ENCODE measurements around the gene TIAM1.

The TIAM1 gene

DNA sequence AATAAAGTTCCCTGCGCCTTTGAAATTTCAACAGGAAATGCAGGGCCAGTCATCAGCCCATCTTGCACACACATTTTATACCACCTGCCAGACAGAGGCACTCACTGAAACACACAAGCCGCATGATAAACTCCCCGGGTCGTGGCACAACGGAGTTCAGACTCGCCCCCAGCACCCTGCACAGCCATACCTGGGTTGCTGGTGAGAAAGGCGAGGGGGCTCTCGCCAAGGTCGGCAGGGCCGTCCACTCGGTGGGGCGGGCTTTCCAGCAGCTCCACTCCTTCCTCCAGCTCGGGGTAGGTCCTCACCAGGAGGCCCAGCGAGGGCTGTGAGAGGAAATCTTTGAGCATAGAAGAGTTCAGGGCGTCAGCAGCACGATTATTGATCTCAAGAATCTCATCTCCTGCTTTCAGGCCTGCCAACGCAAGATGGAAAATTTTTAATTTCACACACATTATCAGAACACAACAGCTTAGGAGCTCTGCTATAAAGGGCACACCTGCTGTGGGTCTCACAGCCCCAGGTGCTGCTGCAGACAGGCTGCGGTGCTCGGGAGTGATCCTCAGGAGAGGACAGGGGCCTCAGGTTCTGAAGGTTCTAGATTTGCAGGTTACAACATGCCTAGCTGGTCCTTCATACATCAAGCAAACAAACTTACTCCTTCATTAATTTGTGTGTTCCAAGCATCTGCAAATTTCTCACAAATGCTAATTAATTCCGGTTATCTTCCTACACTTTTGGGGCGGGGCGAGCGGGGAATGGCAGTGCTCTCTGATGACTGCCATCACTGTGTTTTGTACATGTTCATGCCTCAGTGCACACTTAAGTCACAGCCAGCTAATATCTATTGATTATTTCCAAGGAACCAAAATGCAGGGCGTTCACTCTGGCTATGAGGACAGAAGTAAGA, 161.6 kb downstream of the TIAM1 start:
- intact Hi-C loops (cut with micrococcal nuclease): no loop called here
- no peaks in the 10 kb centered on the region for H3K9me3 Mint-ChIP-seq
- no peak overlapping the region for H3K27ac Mint-ChIP-seq
- no peaks in the 10 kb centered on the region for H3K27me3 Mint-ChIP-seq
- peaks cover 94% of the 10 kb centered on the region for H3K36me3 Mint-ChIP-seq (ENCODE audit: low read depth)
- no peak overlapping the region for H3K4me3 Mint-ChIP-seq
- H3K4me1 Mint-ChIP-seq (ENCODE audit: low read depth): peaks cover 15% of the 10 kb centered on the region

DNA sequence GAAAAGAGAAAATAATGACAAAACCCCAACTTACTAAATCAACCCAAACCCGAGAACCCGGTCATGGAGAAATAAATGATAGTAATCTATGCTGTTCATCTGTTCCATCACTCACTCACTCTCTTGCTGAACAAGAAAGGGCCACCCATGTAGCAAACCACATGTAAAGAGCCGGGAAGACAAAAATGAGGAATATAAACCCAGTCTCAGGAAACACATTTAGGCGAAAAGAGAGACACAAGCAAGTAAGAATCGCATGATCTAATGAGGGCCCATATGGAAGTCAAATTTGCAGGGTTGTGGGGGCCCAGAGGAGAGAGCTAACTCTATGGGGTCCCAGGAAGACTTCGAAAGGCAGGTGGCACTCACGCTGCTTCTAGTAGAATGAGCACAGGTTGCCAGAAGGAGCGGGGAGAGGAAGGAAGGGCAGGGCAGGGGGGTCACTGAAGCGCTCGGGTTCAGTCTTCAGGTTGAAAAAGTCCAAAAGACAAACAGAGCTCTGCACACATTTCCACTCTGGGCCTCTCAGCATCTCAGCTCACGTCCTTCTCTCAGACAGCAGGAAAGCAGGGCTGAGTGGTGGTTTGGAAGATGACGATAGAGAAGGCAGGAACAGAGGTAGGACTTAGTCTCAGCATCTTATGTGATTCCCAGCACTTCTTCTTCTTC, 162.8 kb downstream of the TIAM1 start:
- Mint-ChIP-seq H3K27ac (no peak overlapping the region), H3K36me3 (ENCODE audit: low read depth) (peaks cover 84% of the 10 kb centered on the region), H3K27me3 (no peaks in the 10 kb centered on the region), H3K4me3 (no peak overlapping the region), H3K9me3 (no peaks in the 10 kb centered on the region), H3K4me1 (ENCODE audit: low read depth) (peaks cover 28% of the 10 kb centered on the region)
- intact Hi-C loops (cut with micrococcal nuclease): no loop called here

DNA sequence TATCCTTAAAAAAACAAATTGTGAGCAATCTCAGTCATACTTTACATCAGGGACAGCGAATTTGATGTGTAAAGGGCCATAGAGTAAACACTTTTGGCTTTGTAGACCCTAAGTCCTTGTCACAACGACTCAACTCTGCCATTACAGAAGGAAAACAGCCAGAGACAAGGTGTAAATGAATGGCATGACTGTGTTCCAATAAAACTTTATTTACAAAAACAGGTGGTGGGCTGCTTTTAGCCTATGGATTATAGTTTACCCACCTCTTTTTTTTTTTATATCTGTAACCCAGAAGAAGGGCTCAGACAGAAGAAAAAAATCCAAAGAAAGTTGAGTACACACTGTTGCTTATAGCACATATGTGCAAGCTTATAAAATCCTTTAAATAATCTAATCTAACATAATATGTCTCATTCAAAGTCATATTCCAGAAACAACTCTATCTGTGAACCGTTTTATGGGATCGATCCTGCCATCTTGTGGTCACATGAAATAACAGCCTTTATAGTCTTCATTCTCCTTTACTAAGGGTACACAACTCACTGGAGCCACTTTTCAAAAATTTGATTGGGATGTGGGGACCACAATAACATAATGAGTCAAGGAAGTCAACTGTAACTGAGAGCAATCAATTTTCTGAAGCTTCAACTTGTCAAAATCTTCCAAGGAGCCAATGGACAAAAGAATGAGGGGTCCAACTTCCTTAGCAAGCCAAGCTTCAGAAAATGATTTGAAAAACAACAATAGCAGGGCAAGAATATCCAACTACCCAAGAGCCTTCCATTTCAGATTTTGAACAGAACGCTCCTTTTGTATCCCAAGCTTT, 163.6 kb downstream of the TIAM1 start:
- Mint-ChIP-seq H3K9me3 (no peaks in the 10 kb centered on the region), H3K27me3 (no peaks in the 10 kb centered on the region), H3K4me3 (no peak overlapping the region), H3K36me3 (ENCODE audit: low read depth) (peaks cover 77% of the 10 kb centered on the region), H3K27ac (no peak overlapping the region), H3K4me1 (ENCODE audit: low read depth) (peaks cover 34% of the 10 kb centered on the region)
- intact Hi-C loops (cut with micrococcal nuclease): loop anchor here (1.0 kb wide), 1 partner anchor 82 kb away; no protein-coding TSS in a partner anchor

DNA sequence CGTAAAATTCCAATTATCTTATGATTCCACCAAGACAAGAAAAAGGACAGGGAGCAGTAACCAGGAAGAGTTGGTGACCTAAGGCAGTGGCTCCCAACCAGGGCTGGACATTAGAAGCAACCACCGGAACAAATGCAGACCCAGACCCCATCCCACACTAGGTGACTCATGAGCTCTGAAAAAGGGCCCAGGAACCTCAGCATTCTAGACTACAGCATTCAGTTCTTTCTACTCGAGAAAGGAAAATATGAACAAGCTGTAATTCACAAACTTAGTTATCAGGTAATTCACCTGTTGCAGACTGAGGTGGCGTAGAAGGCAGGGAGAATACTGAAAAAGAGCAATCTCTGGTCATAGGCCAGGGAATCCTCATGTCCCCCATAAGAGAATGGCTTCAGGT, 167.3 kb downstream of the TIAM1 start:
- Mint-ChIP-seq H3K27me3 (no peaks in the 10 kb centered on the region), H3K4me1 (ENCODE audit: low read depth) (peaks cover 70% of the 10 kb centered on the region), H3K4me3 (no peak overlapping the region), H3K27ac (peak overlapping the region; percentile 92), H3K9me3 (no peaks in the 10 kb centered on the region), H3K36me3 (ENCODE audit: low read depth) (peaks cover 68% of the 10 kb centered on the region)
- intact Hi-C loops (cut with micrococcal nuclease): loop anchor here (1.0 kb wide), 1 partner anchor 78 kb away; no protein-coding TSS in a partner anchor

DNA sequence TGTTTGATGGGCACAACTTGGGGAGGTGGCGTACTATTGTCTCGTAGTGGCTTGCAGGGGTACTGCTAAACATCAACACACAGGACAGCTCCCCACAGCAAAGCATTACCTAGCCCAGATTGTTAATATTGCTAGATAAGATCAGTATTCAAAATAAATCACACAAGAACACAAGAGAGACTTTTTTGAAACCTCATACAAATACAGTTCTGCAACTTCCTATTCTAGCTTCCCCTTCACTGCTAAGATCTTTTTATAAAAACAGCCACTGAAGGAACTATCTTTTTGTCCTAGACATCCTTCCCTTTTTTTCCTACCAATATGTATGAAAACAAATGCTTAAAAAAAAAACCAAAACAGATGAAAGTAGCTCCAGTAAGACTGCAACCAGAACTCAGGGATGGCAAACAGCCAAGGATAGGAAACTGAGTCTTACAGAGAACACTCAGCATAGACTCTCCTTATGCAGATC, 167.9 kb downstream of the TIAM1 start:
- Mint-ChIP-seq H3K27me3 (no peaks in the 10 kb centered on the region), H3K36me3 (ENCODE audit: low read depth) (peaks cover 68% of the 10 kb centered on the region), H3K4me3 (peak overlapping the region; percentile 17), H3K4me1 (ENCODE audit: low read depth) (peaks cover 67% of the 10 kb centered on the region), H3K27ac (peak overlapping the region; percentile 92), H3K9me3 (no peaks in the 10 kb centered on the region)
- intact Hi-C loops (cut with micrococcal nuclease): loop anchor here (1.0 kb wide), 1 partner anchor 78 kb away; no protein-coding TSS in a partner anchor

DNA sequence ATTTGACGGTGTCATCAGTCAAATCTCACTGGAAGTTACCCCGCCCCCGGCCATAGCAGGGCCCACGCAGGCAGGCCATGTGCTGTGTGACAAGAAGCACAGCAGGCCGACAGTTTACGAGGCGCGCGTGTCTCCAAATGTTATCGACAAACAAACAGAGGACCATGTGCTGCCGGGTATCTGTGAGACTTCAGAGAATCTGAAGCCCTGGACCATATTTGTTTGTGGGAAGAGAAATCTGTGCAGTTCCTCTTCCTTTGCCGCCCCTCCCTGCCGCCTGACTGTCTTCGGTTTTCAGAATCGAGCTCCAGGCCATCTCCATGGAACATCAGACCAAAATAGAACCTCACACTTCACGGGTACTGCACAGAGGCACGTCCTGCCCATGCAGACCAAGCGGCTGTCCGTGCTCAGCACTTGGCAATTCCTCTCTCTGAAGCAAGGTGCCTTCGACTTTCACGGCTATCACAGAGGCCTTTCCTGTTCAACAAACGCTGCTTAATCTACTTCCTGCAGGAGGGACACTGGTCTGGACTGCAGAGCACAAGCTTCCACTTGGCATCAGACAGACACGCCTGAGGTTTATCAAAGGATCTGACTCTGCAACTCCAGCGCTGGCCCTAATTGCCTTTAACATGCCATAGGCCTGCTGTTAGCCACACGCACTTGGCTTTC, 170.0 kb downstream of the TIAM1 start:
- Mint-ChIP-seq H3K9me3 (no peaks in the 10 kb centered on the region), H3K27ac (peak overlapping the region; percentile 92), H3K27me3 (no peaks in the 10 kb centered on the region), H3K36me3 (ENCODE audit: low read depth) (peaks cover 62% of the 10 kb centered on the region), H3K4me3 (peak overlapping the region; percentile 62), H3K4me1 (ENCODE audit: low read depth) (peaks cover 69% of the 10 kb centered on the region)
- intact Hi-C loops (cut with micrococcal nuclease): no loop called here

DNA sequence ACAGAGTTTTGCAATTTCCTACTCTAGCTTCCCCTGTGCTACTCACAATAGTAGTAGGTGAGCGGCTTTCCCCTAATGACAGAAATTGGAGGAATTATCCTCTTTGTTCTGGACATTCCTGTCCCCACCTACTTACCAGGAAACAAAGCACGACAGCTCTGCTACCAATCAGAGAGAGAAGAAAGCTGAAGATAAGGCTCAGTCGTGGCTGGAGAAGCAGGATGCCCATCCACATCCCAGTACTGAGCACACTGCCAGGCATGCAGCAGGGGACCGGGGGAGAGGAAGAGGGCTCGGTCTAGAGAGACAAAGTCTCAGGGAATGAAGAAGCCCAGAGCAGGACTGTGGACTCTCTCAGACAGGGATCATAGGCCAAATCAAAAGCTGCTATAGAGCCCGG, 171.7 kb downstream of the TIAM1 start:
- H3K27me3 Mint-ChIP-seq: no peaks in the 10 kb centered on the region
- H3K4me1 Mint-ChIP-seq (ENCODE audit: low read depth): peaks cover 61% of the 10 kb centered on the region
- no peak overlapping the region for H3K4me3 Mint-ChIP-seq
- intact Hi-C loops (cut with micrococcal nuclease): no loop called here
- H3K9me3 Mint-ChIP-seq: no peaks in the 10 kb centered on the region
- peaks cover 61% of the 10 kb centered on the region for H3K36me3 Mint-ChIP-seq (ENCODE audit: low read depth)
- peak overlapping the region; percentile 35 for H3K27ac Mint-ChIP-seq

DNA sequence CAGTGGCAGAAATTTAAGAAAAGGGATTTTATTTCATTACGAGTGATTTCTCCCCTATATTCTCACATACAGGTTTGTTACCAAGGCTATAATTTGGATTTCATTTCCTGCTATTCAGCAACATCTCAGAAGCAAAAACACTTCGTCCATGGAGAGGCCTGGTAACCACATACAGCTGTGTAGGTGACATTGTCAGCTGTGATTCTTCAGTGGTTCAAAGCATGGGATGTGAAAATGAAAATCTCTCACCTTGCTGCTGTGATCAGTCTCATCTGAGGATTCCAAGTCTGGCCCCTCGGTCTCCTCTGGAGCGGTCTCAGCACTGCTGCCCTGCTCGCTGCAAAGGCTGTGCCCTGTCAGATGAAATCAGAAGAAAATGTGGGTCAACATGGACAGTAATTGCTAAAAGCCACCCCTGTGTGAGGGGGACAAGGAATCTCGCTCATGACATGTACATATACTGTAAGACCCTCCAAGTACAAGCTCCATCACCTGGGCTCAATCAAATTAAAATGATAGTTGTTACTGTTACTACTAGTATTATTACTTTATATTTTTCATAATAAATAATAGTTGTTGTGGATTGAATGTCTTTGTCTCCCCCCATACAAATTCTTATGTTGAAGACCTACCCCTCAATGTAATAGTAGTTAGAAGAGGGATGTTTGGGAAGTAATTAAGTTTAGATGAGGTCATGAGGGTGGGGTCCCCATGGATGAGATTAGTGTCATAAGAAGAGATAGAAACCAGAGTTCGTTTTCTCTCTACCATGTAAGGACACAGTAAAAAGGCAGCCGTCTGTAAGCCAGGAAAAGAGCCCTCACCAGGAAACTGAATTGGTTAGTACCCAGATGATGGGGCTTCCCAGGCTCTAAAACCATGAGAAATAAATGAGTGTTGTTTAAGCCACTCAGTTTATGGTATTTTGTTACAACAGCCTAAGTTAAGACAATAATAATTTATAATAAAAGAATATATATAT, 179.1 kb downstream of the TIAM1 start:
- H3K4me1 Mint-ChIP-seq (ENCODE audit: low read depth): peaks cover 42% of the 10 kb centered on the region
- peaks cover 82% of the 10 kb centered on the region for H3K36me3 Mint-ChIP-seq (ENCODE audit: low read depth)
- intact Hi-C loops (cut with micrococcal nuclease): no loop called here
- no peaks in the 10 kb centered on the region for H3K27me3 Mint-ChIP-seq
- no peak overlapping the region for H3K4me3 Mint-ChIP-seq
- no peak overlapping the region for H3K27ac Mint-ChIP-seq
- no peaks in the 10 kb centered on the region for H3K9me3 Mint-ChIP-seq

DNA sequence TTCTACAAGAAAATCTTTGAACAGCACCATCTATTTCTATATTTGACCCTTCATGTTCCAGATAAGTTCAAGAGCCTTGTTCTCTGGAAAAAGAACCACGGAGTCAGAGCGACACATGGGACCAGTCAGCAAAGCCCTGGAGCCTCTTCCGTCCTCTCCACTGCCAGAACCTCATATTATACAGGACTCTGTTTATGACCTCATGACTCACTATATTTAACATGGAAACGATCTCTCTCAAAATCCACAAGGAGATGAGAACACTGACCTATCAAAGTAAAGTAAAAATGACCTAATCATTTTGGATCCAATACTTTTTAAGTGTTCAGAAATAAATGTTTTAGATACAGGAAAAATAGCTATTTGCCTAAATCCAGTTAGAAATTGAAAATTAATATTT, 181.2 kb downstream of the TIAM1 start:
- H3K9me3 Mint-ChIP-seq: no peaks in the 10 kb centered on the region
- intact Hi-C loops (cut with micrococcal nuclease): no loop called here
- H3K36me3 Mint-ChIP-seq (ENCODE audit: low read depth): peaks cover 80% of the 10 kb centered on the region
- no peaks in the 10 kb centered on the region for H3K27me3 Mint-ChIP-seq
- peak overlapping the region; percentile 74 for H3K27ac Mint-ChIP-seq
- H3K4me3 Mint-ChIP-seq: peak overlapping the region; percentile 32
- H3K4me1 Mint-ChIP-seq (ENCODE audit: low read depth): peaks cover 49% of the 10 kb centered on the region

DNA sequence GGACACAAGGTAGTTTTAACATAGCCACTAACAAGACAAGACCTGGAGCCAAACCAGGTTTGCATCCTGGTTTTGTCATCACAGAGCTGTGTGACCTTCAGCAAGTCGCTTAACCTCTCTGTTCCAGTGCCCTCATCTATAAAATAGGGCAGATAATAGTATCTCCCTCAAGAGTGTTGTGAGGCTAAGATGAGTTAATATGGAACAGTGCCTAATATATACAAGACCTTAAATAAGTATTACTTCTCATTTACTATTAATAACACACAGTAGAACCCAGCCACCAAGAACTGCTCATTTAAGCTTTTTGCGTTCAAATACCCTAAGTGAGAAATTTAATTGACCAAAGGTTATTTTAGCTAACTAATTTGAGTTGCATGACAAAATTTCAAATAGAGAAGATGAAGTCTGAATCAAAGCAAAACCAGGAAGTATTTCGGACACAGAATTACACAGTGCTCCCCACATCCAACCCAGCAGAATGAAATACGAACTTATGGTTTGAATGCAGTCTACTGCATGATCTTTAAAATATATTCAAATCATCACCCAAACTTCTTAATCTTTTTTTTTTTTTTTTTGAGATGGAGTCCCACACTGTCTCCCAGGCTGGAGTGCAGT, 181.9 kb downstream of the TIAM1 start:
- intact Hi-C loops (cut with micrococcal nuclease): no loop called here
- peaks cover 49% of the 10 kb centered on the region for H3K4me1 Mint-ChIP-seq (ENCODE audit: low read depth)
- H3K27ac Mint-ChIP-seq: peak overlapping the region; percentile 74
- H3K4me3 Mint-ChIP-seq: peak overlapping the region; percentile 32
- H3K9me3 Mint-ChIP-seq: no peaks in the 10 kb centered on the region
- H3K27me3 Mint-ChIP-seq: no peaks in the 10 kb centered on the region
- H3K36me3 Mint-ChIP-seq (ENCODE audit: low read depth): peaks cover 80% of the 10 kb centered on the region

DNA sequence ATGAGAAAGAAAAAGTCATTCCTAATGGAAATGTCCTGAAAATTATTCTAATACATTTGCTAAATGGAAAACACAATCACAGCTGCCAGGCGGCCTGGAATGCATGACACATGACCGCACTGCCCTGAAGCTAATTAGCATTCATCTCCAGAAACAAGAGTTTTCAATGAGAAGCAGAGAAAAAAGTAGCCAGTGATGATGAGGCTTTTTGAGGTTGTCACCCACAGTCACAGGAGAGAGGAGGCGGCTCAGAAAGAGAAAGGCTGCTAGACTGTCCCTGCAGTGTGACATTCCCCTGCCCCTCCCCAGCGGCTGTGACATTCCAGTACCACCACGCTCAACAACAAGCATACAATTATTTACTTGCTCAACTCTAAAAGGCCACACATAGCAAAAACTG, 182.9 kb downstream of the TIAM1 start:
- Mint-ChIP-seq H3K36me3 (ENCODE audit: low read depth) (peaks cover 72% of the 10 kb centered on the region), H3K27ac (no peak overlapping the region), H3K27me3 (no peaks in the 10 kb centered on the region), H3K4me1 (ENCODE audit: low read depth) (peaks cover 49% of the 10 kb centered on the region), H3K4me3 (no peak overlapping the region), H3K9me3 (no peaks in the 10 kb centered on the region)
- intact Hi-C loops (cut with micrococcal nuclease): no loop called here

DNA sequence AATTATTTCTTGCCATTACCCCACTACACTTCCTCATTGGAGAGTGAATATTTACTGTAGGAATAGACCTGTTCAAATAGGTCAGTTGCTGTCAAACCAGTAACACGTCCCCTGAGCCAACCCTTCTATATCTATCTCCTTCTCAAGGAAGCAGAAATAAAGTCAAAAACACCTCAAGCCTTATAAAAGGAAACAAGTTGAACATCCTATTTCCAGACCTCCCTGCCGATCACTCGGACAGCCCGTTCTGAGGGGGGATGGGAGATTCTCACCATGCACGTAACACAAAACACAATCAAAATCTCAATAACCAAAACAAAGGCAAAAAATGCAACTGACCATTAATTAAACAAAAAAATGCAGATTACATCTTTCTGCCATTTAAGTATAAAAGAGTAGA, 184.3 kb downstream of the TIAM1 start:
- no peak overlapping the region for H3K4me3 Mint-ChIP-seq
- peaks cover 72% of the 10 kb centered on the region for H3K36me3 Mint-ChIP-seq (ENCODE audit: low read depth)
- H3K27ac Mint-ChIP-seq: no peak overlapping the region

More for the DNA sequence above, 184.3 kb downstream of the TIAM1 start:
- Mint-ChIP-seq H3K4me1 (ENCODE audit: low read depth) (peaks cover 49% of the 10 kb centered on the region), H3K9me3 (no peaks in the 10 kb centered on the region), H3K27me3 (no peaks in the 10 kb centered on the region)
- intact Hi-C loops (cut with micrococcal nuclease): no loop called here
